Measurements from ENCODE around the gene DSG3. TPM values are rescaled to one million over a fixed set of nuclear protein-coding genes. Genes with fewer than 3 reads are reported as not detected.

Gene DSG3
- total and polyA plus RNA-seq, 2 of the 8 experiments (the other 6 are each of a cell fraction or from before 2014, with no cell fraction given), result 0.03 to 0.07 TPM

DNA sequence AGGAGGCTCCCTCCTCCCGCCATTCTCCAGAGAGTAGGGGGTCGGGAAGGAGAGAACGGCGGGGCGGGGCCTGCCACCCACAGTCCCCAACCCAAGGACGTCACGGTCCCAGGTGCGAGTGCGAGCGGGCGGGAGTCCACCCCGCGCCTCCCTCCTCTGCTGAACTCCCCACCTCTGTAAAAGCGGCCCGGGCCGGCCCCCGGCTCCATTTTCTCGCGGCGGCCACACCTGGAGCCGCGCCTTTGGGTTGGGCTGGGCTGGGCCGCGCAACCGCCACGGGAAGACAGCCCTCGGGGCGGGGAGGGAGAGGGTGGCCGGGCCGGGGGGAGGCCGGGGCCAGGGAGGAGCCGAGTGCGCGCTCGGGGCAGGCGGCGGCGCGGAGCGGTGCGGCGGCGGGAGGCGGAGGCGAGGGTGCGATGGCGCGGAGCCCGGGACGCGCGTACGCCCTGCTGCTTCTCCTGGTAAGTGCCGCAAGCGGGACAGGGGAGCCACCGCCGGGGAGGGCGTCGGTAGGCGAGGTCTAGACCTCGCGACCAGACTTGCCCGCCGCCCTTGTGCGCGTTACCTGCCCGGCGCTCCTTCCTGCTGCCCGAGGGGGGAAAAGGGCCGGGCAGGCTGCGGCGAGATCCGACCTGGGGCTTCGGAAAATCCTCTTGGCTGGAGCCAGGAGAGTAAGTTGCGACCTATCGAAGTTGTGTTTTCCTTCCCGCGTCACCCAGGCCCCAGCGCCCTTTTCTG, 50.5 kb downstream of the DSG3 start, which contains the start of gene DSG2:
DSG2 (plus strand) TSS at position 342 of the 738 bp plus-strand sequence; CDS start at position 417, 75 bp downstream.
- H3K36me3 ChIP-seq (ENCODE audit: control insufficient read depth in 2 of 4, insufficient read depth in 4 of 4, low read length in 3 of 4), result peaks cover 0 to 2% (median 0%) of the 10 kb centered on the region in 4 experiments; a peak in 1 of 8 replicates
- no peak for FAIRE-seq
- H2AFZ ChIP-seq (ENCODE audit: low read length), result peak within 1 kb of the TSS; percentile 95
- TF ChIP-seq, protein P1, sequence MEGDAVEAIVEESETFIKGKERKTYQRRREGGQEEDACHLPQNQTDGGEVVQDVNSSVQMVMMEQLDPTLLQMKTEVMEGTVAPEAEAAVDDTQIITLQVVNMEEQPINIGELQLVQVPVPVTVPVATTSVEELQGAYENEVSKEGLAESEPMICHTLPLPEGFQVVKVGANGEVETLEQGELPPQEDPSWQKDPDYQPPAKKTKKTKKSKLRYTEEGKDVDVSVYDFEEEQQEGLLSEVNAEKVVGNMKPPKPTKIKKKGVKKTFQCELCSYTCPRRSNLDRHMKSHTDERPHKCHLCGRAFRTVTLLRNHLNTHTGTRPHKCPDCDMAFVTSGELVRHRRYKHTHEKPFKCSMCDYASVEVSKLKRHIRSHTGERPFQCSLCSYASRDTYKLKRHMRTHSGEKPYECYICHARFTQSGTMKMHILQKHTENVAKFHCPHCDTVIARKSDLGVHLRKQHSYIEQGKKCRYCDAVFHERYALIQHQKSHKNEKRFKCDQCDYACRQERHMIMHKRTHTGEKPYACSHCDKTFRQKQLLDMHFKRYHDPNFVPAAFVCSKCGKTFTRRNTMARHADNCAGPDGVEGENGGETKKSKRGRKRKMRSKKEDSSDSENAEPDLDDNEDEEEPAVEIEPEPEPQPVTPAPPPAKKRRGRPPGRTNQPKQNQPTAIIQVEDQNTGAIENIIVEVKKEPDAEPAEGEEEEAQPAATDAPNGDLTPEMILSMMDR (IDR thresholded peaks at IDR 0.05; ENCODE audit: control extremely low read depth in 1 of 3, insufficient read depth in 1 of 3, low read depth in 1 of 3, low read length in 3 of 3), result no peak
- TF ChIP-seq RBBP5 (IDR thresholded peaks at IDR 0.05; ENCODE audit: borderline replicate concordance, low read depth, low read length) (peak; percentile 96), GTF2F1 (IDR thresholded peaks at IDR 0.05; ENCODE audit: borderline replicate concordance, low read depth, low read length) (no peak), POLR2AphosphoS5 (IDR thresholded peaks at IDR 0.05; ENCODE audit: low read depth, low read length) (peak; percentile 72), HDAC2 (IDR thresholded peaks at IDR 0.05; ENCODE audit: borderline replicate concordance in 1 of 2, low read depth in 2 of 2, low read length in 2 of 2) (0 out of 4 replicates have a peak, but pooled peaks of 1 of the 2 experiments have one; percentile 78), JUN (IDR thresholded peaks at IDR 0.05; ENCODE audit: low read depth, low read length) (no peak), EGR1 (IDR thresholded peaks at IDR 0.05; ENCODE audit: borderline replicate concordance, low read depth, low read length) (no peak), BACH1 (IDR thresholded peaks at IDR 0.05; ENCODE audit: low read length) (no peak), CBX5 (IDR thresholded peaks at IDR 0.05; ENCODE audit: low read depth, low read length) (no peak)

More for the DNA sequence above, 50.5 kb downstream of the DSG3 start, which contains the start of gene DSG2:
- WGBS, 2 experiments (ENCODE audit: extremely low coverage in 1 of 2, insufficient coverage in 1 of 2, insufficient read length in 1 of 2, insufficient replicate concordance in 2 of 2, low coverage in 1 of 2, low lambda C conversion rate in 2 of 2, missing lambda C conversion rate in 1 of 2), result 1% methylated on average over 19 of the region's 79 CpGs; no CpG with 5 or more reads in 1 of the 2 experiments
- Histone ChIP-seq H3K4me2 (ENCODE audit: insufficient read depth in 1 of 2, low read depth in 2 of 2, low read length in 2 of 2) (peak within 1 kb of the TSS; percentile 73 to 96), H3K9me3 (ENCODE audit: insufficient read depth in 2 of 2, low read depth in 1 of 2, low read length in 1 of 2) (no peaks in the 10 kb centered on the region), H4K91ac (replicated peaks; ENCODE audit: insufficient read length, low read length) (peak within 1 kb of the TSS; percentile 94), H3K27me3 (replicated peaks in 1 of 4; ENCODE audit: control insufficient read depth in 3 of 4, extremely low read depth in 1 of 4, insufficient read depth in 3 of 4, low read length in 3 of 4) (no peaks in the 10 kb centered on the region), H3K23me2 (ENCODE audit: low read depth, low read length) (peaks cover 6% of the 10 kb centered on the region; the same call in 1 of the 2 replicates), H3K14ac (ENCODE audit: insufficient read length) (peak within 1 kb of the TSS; percentile 94), H4K20me1 (replicated peaks in 1 of 2; ENCODE audit: control insufficient read depth in 1 of 2, insufficient read depth in 2 of 2, low read length in 2 of 2) (peaks cover 4 to 5% of the 10 kb centered on the region in 2 experiments), H3K23ac (ENCODE audit: insufficient read length) (peak within 1 kb of the TSS; percentile 98), H2BK5ac (ENCODE audit: low read depth, low read length) (peak within 1 kb of the TSS; percentile 87), H3K18ac (ENCODE audit: extremely low read depth, low read length) (peak within 1 kb of the TSS; percentile 86), H3K79me2 (ENCODE audit: control insufficient read depth in 1 of 2, insufficient read depth in 2 of 2, low read length in 2 of 2) (peaks cover 15 to 44% of the 10 kb centered on the region in 2 experiments), H3K79me1 (ENCODE audit: low read depth, low read length) (peaks cover 5% of the 10 kb centered on the region), H3K56ac (replicated peaks; ENCODE audit: insufficient read length, low read depth, low read length) (peak within 1 kb of the TSS; percentile 95), H3K9ac (replicated peaks in 1 of 4; ENCODE audit: extremely low read depth in 1 of 4, low read depth in 3 of 4, low read length in 3 of 4) (peak within 1 kb of the TSS; percentile 88 to 99 (median 94)), H3K27ac (ENCODE audit: low read depth, low read length) (peak within 1 kb of the TSS; percentile 94), H3K4me1 (replicated peaks in 1 of 4; ENCODE audit: control insufficient read depth in 3 of 4, insufficient read depth in 4 of 4, low read length in 3 of 4) (peaks cover 2 to 10% (median 5%) of the 10 kb centered on the region in 4 experiments; a peak in 5 of 7 replicates), H2AK5ac (ENCODE audit: low read depth, low read length) (no peak within 1 kb of the TSS), H2BK15ac (ENCODE audit: low read length) (no peak within 1 kb of the TSS), H3K4ac (replicated peaks; ENCODE audit: insufficient read length, low read depth, low read length) (no peak within 1 kb of the TSS), H2BK120ac (replicated peaks; ENCODE audit: low read depth, low read length) (peak within 1 kb of the TSS; percentile 81), H4K8ac (ENCODE audit: extremely low read depth, insufficient read depth, low read length) (peak within 1 kb of the TSS; percentile 97), H3K4me3 (ENCODE audit: extremely low read depth in 1 of 4, insufficient read depth in 2 of 4, low read depth in 3 of 4, low read length in 4 of 4) (peak within 1 kb of the TSS; percentile 72 to 100 (median 83)), H4K5ac (ENCODE audit: insufficient read length, low read depth, low read length) (peak within 1 kb of the TSS; percentile 93), H2BK20ac (ENCODE audit: low read length) (no peak within 1 kb of the TSS), H2BK12ac (ENCODE audit: low read depth, low read length) (0 out of 2 replicates have a peak within 1 kb of the TSS, but pooled peaks have one; percentile 39)
- ChIA-PET CTCF (ENCODE audit: partially characterized antibody) (no interaction called here), POLR2A (ENCODE audit: partially characterized antibody) (interaction anchor here (0.7 to 1.4 kb wide), 7 partner anchors 8 to 536 kb away, joined by 3 to 7 read pairs (median 3); partner anchors contain the start of gene DSC2)
- DNase-seq (ENCODE audit: low read depth in 1 of 2, low spot score in 2 of 2), result peak; percentile 72 to 91

Data from H1 (cell line).